A172 (cell line): ENCODE results near the gene SLC25A23. TPM values are rescaled to one million over a fixed set of nuclear protein-coding genes. Genes with fewer than 3 reads are reported as not detected.
"Not testable (repeated sequence)": the region's sequence is repeated elsewhere in the genome, so short reads cannot be mapped to it uniquely, and the experiment has no call there.

Source experiments
- DNase-seq: peaks from one replicate; pipeline ENCODE4 v3.0.0-alpha.2; 2015; ENCODE audit warnings: low spot score
- total RNA-seq: library from RNA; depleted of rRNA; stranded (reverse); fragments of >200 nt; shearing (Covaris generic); gene quantifications from 2 replicates; pipeline ENCODE4 v1.2.3, GENCODE V29; 2014; rRNA removed

Gene SLC25A23
- 65.8 and 105 TPM in 2 replicates for total RNA-seq

DNA sequence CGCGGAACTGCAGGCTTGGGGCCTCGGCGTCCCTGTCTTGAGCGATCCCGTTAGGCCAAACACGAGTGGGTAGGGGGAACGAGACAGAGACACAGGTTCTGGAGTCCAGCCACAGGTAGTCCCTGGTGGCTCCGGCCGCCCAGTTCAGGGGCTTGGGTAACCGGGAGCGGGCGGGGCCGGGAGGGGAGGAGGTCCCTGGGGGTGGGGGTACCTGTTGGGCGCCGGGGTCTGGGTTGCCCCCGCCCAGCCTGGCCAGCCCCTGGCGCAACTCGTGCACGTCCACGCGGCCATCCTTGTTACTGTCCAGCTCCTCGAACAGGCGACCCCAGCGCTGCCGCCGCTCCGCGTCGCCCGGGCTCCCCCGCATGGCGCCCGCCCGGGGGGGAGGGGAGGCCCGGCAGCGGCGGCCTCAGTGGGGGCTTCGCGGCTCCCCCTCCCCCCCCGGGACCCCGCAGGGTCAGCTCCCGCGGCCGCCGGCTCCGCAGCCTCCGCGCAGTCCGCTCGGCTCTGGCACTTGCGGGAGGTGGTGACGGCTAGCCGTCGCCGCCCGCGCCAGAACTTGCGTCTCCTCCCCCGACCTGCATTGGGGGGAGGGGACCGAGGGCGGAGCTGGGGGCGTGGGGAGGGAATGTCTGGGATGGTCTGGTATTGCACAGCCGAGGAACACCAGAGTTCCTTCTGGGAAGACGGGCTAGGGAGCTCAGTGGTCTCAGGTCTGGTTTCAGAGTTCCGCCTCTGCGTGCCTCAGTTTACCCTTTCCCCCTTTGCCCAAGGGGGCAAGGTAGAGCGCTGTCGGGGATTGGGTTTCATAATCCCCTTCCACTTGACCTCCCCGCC lies at the start of gene SLC25A23:
Gene SLC25A23 (minus strand): TSS at position 531 of the 837 bp plus-strand sequence. CDS start 164 bp downstream, at position 367.
- DNase-seq = peak; percentile 65

DNA sequence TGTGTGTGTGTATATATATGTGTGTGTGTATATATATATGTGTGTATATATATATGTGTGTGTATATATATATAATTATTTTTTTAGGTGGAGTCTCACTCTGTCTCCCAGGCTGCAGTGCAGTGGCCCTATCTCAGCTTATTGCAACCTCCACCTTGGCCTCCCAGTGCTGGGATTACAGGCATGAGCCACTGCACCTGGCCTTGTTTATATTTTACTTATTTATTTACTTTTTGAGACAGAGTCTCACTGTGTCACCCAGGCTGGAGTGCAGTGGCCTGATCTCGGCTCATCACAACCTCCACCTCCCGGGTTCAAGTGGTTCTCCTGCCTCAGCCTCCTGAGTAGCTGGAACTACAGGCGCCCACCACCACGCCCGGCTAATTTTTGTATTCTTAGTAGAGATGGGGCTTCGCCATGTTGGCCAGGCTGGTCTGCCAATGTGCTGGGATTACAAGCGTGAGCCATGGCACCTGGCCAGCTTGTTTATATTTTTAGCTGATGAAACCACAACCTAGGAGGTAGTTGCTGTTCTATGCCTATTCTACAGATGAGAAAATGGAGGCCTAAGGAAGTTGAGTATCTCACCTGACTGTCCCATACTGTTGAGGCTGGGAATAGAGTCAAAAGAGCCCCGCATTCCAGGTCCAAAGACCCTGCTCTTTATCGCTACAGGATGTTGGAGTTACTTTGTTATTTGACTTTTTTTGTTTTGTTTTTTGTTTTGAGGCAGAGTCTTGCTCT lies 48.6 kb upstream of the SLC25A23 start:
- DNase-seq = not testable (repeated sequence)

- DNase-seq = no peak
Measured at GRCh38 chr19:6503407-6504201, 44.0 kb upstream of the SLC25A23 start.

- no peak for DNase-seq
Measured at GRCh38 chr19:6501740-6502648, 42.4 kb upstream of the SLC25A23 start, which contains the start of gene TUBB4A. Gene TUBB4A, minus strand, starts transcription at chr19:6502309. Its CDS starts 97 bp downstream, at chr19:6502212.

DNA sequence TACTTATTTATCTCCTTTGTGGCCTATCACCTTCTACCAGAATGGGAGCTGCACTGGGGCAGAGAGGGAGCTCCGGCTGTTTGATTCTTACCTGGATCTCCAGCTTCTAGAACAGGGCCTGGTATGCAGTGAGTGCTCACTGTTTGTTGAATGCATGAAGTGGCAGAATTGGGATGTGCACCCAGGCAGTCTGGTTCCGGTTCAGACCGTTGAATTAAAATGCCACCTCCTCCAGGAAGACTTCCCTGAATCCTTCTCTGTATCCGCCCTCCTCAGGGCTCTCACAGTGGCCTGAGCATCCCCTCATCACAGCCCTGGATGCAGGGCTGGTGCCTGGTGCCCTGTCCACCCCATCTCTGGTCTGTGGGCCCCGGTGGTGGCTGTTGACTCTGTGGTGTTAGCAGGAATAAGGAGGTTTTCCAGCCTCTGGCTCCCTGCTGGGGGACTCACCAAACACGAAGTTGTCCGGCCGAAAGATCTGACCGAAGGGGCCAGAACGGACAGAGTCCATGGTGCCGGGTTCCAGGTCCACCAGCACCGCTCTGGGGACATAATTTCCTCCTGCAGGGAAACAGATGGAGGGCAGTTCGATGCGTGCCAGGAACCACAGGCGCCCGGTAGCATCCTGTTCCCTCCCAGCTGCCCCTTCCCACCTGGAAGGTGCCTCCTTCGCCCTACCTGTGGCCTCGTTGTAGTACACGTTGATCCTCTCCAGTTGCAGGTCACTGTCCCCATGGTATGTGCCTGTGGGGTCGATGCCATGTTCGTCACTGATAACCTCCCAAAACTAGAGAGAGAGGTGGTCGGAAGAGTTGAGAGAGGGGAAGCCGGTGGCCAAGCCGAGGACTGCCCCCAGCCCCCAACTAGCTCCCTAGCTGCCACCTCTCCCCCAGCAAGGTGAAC lies 41.5 kb upstream of the SLC25A23 start:
- no peak for DNase-seq

- no peak for DNase-seq
Measured at GRCh38 chr19:6499052-6499790, 39.6 kb upstream of the SLC25A23 start.

DNA sequence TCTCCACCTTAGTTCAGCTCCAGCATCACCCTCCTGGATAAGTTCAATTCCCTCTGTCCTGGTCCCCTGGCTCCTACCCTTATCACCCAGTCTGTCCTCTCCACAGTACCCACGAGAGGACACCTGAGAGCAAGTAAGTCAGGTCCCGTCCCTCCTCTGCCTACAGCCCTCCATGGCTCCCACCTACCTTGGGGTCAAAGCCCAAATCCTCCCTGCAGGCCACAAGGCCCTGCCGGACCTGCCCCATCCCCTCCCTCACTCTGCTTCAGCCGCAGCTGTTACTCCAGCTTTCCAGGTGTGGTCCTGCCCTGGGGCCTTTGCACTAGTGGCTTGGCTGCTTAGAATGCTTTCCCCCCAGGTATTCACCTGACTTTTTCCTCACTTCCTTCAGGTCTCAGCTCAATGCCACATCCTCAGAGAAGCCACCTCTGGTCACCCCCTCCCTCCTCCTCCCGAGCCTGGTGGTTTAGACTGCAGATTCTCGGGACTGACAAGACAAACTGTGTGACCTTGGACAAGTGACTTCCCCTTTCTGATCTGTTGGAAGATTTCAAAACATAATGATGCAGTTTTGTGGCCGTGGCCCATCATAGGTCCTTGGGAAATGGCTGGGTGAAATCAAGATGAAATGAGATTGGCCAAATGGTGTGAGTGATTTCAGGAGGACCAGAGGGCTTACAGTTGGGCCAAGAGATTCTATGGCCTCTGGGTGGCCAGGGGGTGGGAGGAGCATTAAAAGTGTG lies 38.9 kb upstream of the SLC25A23 start:
- DNase-seq = no peak

DNA sequence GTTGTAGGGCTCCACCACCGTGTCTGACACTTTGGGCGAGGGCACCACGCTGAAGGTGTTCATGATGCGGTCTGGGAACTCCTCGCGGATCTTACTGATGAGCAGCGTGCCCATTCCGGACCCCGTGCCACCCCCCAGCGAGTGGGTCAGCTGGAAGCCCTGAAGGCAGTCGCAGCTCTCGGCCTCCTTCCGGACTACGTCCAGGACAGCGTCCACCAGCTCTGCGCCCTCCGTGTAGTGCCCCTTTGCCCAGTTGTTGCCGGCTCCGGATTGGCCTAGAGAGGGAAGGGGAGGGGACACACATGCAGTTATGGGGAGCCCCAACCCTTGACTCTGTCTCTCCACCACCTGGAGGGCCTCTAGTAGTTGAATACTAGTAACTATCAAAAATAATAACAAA lies 36.4 kb upstream of the SLC25A23 start:
- DNase-seq = no peak

GRCh38 chr19:6494438-6495036 lies 34.9 kb upstream of the SLC25A23 start:
- no peak for DNase-seq

DNA sequence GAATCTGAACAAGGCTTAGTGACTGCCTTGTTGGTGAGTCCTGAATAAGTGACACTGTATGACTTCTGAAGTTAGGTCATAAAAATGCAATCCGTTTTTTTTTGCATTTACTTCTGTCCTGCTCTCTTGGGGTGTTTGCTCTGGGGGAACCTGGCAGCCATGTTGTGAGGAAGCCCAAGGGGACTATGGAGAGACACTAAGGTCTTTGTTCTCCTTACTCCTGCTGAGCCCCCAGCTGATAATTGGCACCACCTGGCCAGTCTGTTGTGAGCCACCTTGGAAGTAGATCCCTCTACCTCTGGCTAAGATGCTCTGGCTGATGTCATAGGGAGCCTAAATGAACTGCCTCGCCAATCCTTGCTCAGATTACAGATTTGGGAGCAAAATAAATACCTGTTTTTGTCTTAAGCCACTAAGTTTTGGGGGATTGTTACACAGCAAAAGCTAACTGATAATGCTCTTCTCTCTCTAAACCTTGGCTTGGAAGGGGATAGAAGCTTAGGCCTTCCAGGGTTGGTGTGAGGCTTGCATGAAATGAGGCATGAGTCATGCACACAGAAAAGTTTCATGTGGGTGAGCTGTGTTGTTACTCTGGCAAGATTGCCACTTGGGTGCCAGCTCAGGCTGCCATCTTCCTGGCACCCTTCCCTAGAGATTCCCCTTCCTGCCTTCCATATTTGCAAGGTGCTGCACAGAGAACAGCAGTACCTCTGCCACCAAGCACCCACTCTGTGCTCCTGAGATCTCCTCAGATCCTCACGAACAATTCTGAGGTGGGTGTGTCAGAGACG lies 32.4 kb upstream of the SLC25A23 start:
- DNase-seq = no peak

GRCh38 chr19:6490134-6490533 lies 30.5 kb upstream of the SLC25A23 start:
- no peak for DNase-seq

DNA sequence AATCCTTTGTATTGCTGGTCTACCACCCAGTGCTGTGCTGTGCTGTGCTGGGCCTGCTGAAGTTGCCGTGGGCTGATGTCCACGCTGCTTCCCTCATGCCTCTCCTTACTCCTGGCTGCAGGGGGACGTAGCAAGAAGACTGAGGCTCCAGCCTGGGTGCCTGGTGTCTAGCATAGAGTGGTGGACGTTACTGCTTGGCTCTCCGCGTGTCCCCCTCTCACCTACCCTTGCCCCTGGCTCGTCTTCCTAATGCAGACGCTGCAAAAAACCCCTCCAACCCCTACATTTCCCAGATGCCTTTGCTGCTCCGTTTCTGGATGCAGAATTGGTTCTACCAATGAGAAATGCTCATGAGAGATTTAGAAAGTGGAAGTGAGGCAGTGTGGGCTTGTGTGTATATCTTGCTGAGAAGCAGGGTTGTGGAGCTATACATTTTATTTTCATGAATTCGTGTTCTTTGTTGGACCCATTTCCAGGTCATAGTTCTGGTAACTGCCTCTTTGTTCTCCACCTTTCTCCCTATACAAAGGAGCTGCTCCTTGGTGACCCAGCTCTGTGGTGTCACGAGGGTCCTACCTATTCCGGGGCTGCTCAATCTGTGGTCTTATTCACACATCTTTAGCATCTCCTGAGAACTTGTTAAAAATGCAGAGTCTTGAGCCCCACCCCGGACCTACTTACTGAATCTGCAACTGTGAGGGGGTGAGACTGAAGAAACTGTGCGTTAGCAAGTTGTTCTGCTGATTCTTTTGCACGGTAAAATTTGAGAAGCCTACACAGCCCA lies 29.9 kb upstream of the SLC25A23 start:
- DNase-seq = no peak

- DNase-seq = no peak
Measured at GRCh38 chr19:6484831-6485230, 25.2 kb upstream of the SLC25A23 start.

DNA sequence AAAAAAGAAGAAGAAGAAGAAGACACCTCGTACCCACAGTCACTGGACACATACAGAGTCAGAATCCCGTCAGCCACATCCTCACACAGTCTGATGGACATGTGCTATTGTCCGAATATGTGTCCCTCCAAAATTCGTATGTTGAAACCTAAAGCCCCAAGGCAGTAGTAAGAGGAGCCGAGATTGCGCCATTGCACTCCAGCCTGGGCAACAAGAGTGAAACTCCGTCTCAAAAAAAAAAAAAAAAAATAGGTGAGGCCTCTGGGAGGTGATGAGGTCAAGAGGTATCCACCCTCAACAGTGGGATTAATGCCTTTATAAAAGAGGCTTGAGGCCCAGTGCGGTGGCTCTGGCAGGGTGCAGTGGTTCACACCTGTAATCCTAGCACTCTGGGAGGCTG lies 24.6 kb upstream of the SLC25A23 start:
- DNase-seq = no peak

- DNase-seq = no peak
Measured at GRCh38 chr19:6483235-6483634, 23.6 kb upstream of the SLC25A23 start.

DNA sequence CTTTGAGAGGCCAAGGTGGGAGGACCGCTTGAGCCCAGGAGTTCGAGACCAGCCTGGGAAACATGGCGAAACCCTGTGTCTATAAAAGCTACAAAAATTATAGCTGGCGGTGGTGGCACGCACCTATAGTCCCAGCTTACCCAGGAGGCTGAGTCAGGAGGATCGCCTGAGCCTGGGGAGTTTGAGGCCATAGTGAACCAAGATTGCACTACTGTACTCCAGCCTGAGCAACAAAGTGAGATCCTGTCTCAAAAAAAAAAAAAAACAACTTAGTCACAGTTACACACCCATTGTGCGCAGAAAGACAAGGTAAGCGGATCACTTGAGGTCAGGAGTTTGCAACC lies 22.7 kb upstream of the SLC25A23 start:
- no peak for DNase-seq
